Ectodermal cell (in vitro differentiated cells): ENCODE measurements around the gene MSANTD2.

ENCODE experiments used
- H3K27ac ChIP-seq: 2 replicates; pipeline ENCODE4 v1.7.0; 2013; ENCODE audit warnings: mild to moderate bottlenecking, low read depth, low read length; ENCODE audit not compliant: insufficient read depth, poor library complexity, severe bottlenecking
- H3K27me3 ChIP-seq: 2 replicates; pipeline ENCODE4 v1.7.0; 2013; ENCODE audit warnings: mild to moderate bottlenecking, low read length; ENCODE audit not compliant: insufficient read depth, control insufficient read depth, poor library complexity, severe bottlenecking
- H3K36me3 ChIP-seq: one replicate; pipeline ENCODE4 v1.7.0; 2013; ENCODE audit warnings: low read length; ENCODE audit not compliant: control insufficient read depth, insufficient read depth
- H3K4me1 ChIP-seq: one replicate; pipeline ENCODE4 v1.7.0; 2013; ENCODE audit warnings: low read length; ENCODE audit not compliant: control insufficient read depth, insufficient read depth
- H3K4me3 ChIP-seq: 2 replicates; pipeline ENCODE4 v1.7.0; 2013; ENCODE audit warnings: low read depth, low read length, control low read depth; ENCODE audit not compliant: insufficient read depth
- H3K9me3 ChIP-seq: 2 replicates; pipeline ENCODE4 v1.7.0; 2013; ENCODE audit warnings: mild to moderate bottlenecking, low read length, moderate library complexity; ENCODE audit not compliant: control insufficient read depth
- WGBS, 2 experiments: methylation state at CpG; one replicate each; pipeline ENCODE4 v1.1.7; 2013; ENCODE audit warnings: missing lambda C conversion rate in 2 of 2; 5-methylcytosine and 5-hydroxymethylcytosine counted together

MSANTD2 gene

DNA sequence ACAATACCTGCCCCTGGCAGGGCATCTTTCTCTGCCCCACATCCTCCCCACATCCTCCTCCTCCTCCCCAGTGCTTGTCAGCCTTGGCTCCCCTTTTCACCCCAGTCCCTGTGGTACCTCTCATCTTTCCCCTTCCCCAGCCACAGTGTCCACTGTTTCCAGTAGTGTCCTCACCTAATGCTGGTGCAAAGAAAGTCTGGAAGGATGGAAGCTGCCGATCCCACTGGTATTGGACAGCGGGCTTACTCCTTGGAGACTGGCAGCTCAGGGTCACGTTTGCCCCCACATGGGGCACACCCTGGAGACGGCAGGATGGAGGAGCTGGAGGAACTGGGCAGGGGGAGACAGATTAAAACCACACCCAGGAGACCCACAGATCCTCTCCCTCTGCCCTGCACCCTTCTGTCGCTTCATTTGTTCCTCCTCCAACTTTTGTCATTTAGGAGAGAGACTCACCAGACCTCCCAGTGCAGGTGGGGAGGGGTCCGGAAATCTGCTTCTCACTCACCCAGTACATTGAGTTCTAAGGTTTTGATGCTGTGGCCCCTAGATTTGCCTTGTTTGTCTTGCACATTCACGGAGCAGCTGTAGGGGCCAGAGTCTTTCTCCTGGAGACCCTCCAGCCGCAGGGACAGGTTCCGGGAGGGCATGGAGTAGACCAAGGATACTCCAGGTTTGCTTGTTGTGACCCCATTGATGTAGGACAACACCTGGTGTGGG lies 44.0 kb downstream of the MSANTD2 start:
- H3K4me1 ChIP-seq = peaks cover 41% of the 10 kb centered on the region
- H3K27ac ChIP-seq = no peak overlapping the region
- H3K4me3 ChIP-seq = no peak overlapping the region
- H3K36me3 ChIP-seq = no peaks in the 10 kb centered on the region
- H3K9me3 ChIP-seq = no peaks in the 10 kb centered on the region
- peaks cover 68% of the 10 kb centered on the region for H3K27me3 ChIP-seq
- WGBS, 2 experiments = 83 to 85% methylated on average over 9 of the region's 9 CpGs

- Histone ChIP-seq H3K27ac (no peak overlapping the region), H3K4me1 (peaks cover 30% of the 10 kb centered on the region), H3K9me3 (no peaks in the 10 kb centered on the region), H3K4me3 (no peak overlapping the region), H3K36me3 (no peaks in the 10 kb centered on the region), H3K27me3 (peaks cover 68% of the 10 kb centered on the region)
- 68 to 75% methylated on average over 6 of the region's 6 CpGs for WGBS, 2 experiments
Observed at GRCh38 chr11:124754710-124755109, 45.5 kb downstream of the MSANTD2 start.

- H3K27ac ChIP-seq = no peak overlapping the region
- no peaks in the 10 kb centered on the region for H3K9me3 ChIP-seq
- H3K27me3 ChIP-seq = peaks cover 68% of the 10 kb centered on the region
- no peaks in the 10 kb centered on the region for H3K36me3 ChIP-seq
- WGBS, 2 experiments = 78 to 82% methylated on average over 4 of the region's 4 CpGs
- no peak overlapping the region for H3K4me3 ChIP-seq
- H3K4me1 ChIP-seq = peaks cover 26% of the 10 kb centered on the region
Observed at GRCh38 chr11:124754309-124754708, 45.9 kb downstream of the MSANTD2 start.

DNA sequence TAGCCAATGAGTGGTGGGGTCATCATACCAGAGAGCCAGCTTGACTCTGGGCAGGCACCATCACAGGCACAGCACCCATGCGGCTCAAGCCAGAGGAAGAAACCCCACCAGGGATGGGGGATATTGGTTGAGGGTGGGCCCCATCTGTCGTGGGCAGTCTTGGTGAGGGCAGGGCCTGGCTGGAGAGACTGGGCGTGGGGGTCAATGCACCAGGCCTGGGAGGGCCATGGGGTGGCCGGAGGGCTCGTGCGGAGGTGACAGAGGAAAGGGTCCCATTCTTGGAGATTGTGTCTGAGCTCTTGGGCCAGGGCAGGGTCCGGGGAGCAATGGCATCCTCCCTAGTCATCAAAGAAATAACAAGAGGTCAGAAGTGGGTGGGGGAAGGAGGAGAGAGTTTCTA lies 46.6 kb downstream of the MSANTD2 start:
- Histone ChIP-seq H3K27me3 (peaks cover 68% of the 10 kb centered on the region), H3K27ac (no peak overlapping the region), H3K36me3 (no peaks in the 10 kb centered on the region), H3K9me3 (no peaks in the 10 kb centered on the region), H3K4me3 (no peak overlapping the region), H3K4me1 (peaks cover 19% of the 10 kb centered on the region)
- 93 to 94% methylated on average over 7 of the region's 7 CpGs for WGBS, 2 experiments

- Histone ChIP-seq H3K36me3 (no peaks in the 10 kb centered on the region), H3K9me3 (no peaks in the 10 kb centered on the region), H3K27ac (no peak overlapping the region), H3K27me3 (peaks cover 68% of the 10 kb centered on the region), H3K4me1 (peaks cover 18% of the 10 kb centered on the region), H3K4me3 (no peak overlapping the region)
Observed at GRCh38 chr11:124753205-124753604, 47.0 kb downstream of the MSANTD2 start.

DNA sequence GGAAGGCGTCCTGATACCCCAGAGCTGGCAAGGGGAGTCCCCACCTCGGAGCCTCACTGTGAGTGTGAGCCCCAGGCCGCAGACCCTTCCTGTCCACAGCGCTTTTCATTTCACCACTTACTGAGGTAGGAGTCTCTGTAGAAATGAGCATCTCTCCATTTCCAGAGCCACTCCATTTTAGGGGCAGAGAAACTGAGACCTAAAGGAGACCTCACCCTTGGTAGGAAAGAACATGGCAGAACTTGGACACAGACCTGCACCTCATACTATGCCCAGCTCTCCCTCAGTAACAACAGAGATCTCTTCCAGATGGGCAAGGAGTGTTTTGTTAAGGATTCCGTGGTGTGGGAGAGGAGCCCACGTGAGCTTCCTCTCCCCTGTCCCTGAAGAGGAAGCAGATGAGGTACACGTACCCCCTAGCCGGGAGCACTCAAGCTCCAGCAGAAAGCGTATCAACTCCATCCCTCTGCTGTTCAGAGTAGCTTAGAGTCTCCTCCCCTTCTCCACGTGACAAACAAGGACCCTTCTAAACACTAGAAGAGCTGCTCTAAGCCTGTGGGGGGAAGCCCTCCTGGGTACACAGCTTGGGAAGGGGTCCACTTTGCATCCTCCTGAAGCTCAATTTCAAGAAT lies 47.6 kb downstream of the MSANTD2 start:
- H3K27ac ChIP-seq = no peak overlapping the region
- 77 to 79% methylated on average over 10 of the region's 10 CpGs for WGBS, 2 experiments
- peaks cover 18% of the 10 kb centered on the region for H3K4me1 ChIP-seq
- peaks cover 68% of the 10 kb centered on the region for H3K27me3 ChIP-seq
- no peak overlapping the region for H3K4me3 ChIP-seq
- H3K9me3 ChIP-seq = no peaks in the 10 kb centered on the region
- no peaks in the 10 kb centered on the region for H3K36me3 ChIP-seq

GRCh38 chr11:124751741-124752470 lies 48.3 kb downstream of the MSANTD2 start, which contains the start of gene VSIG2:
VSIG2 (minus strand) TSS chr11:124752255; CDS start chr11:124752137, 118 bp downstream.
- H3K27me3 ChIP-seq = peaks cover 68% of the 10 kb centered on the region

DNA sequence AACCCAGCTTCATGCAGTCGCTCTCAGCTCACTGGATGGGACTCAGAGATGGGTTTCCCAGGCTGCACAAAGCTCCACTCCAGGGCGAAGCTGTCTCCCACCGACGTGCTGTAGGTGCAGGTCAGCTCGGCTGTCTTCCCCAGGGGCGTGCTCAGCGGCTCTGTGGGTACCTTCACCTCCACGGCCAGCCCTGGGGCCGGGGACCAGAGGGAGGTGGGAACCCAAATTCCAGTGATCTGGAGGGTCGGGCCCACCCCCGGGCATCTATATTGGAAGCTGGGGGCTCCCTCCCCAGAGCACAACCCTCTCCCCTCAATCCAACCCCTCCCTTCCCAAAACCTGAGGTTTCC lies 48.8 kb downstream of the MSANTD2 start:
- Histone ChIP-seq H3K4me3 (no peak overlapping the region), H3K9me3 (no peaks in the 10 kb centered on the region), H3K27ac (no peak overlapping the region), H3K4me1 (peaks cover 20% of the 10 kb centered on the region), H3K36me3 (no peaks in the 10 kb centered on the region), H3K27me3 (peaks cover 69% of the 10 kb centered on the region)
- WGBS, 2 experiments = 79 to 85% methylated on average over 11 of the region's 11 CpGs

More at GRCh38 chr11:124751741-124752470, 48.3 kb downstream of the MSANTD2 start, which contains the start of gene VSIG2:
- WGBS, 2 experiments = 81 to 88% methylated on average over 42 of the region's 42 CpGs
- Histone ChIP-seq H3K36me3 (no peaks in the 10 kb centered on the region), H3K9me3 (no peaks in the 10 kb centered on the region), H3K4me3 (no peak within 1 kb of the TSS), H3K4me1 (peaks cover 20% of the 10 kb centered on the region), H3K27ac (no peak within 1 kb of the TSS)

- H3K36me3 ChIP-seq = no peaks in the 10 kb centered on the region
- peaks cover 24% of the 10 kb centered on the region for H3K4me1 ChIP-seq
- no peak overlapping the region for H3K4me3 ChIP-seq
- H3K27me3 ChIP-seq = peaks cover 83% of the 10 kb centered on the region
- 93 to 96% methylated on average over 1 of the region's 1 CpG for WGBS, 2 experiments
- H3K27ac ChIP-seq = no peak overlapping the region
- no peaks in the 10 kb centered on the region for H3K9me3 ChIP-seq
Observed at GRCh38 chr11:124749912-124750311, 50.3 kb downstream of the MSANTD2 start.
